ENCODE results near the gene RALA.
"Not testable (repeated sequence)": the region's sequence is repeated elsewhere in the genome, so short reads cannot be mapped to it uniquely, and the experiment has no call there.

Gene RALA

DNA sequence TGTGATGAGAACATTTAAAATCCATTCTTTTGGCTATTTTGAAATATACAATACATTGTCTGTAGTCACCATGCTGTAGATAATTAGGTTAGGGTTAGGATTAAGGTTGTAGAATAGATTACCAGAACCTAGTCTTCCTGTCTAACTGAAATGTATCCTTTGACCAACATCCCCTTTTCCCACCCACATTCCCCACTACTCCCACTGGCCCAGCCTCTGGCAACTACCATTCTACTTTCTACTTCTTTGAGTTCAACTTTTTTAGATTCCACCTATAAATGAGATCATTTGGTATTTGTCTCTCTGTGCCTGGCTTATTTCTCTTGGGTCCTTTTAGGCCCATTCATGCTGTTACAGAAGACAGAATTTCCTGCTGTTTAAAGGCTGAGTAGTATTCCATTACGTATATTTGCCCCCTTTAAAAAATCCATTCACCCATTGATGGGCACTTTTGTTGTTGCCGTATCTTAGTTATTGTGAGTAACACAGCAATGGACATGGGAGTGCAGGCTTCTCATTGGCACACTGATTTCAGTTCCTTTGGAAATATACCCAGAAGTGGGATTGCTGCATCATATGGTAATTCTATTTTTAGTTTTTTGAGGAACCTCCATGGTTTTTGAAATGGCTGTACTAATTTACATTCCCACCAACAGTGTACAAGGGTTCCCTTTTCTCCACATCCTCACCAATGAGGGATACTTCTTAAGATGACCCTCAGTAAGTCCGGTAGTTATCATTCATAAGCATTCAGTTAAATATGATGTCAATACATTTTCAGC lies 104.0 kb downstream of the RALA start:
- DNase-seq (ENCODE audit: low read depth in 2 of 2) = no peak

- DNase-seq (ENCODE audit: low read depth in 2 of 2) = peak; percentile 98 to 99
Measured at GRCh38 chr7:39732837-39733804, 109.7 kb downstream of the RALA start.

GRCh38 chr7:39733881-39734632 lies 110.7 kb downstream of the RALA start:
- DNase-seq (ENCODE audit: low read depth in 2 of 2) = no peak

- no peak for DNase-seq (ENCODE audit: low read depth in 2 of 2)
Measured at GRCh38 chr7:39734633-39735004, 111.2 kb downstream of the RALA start.

DNA sequence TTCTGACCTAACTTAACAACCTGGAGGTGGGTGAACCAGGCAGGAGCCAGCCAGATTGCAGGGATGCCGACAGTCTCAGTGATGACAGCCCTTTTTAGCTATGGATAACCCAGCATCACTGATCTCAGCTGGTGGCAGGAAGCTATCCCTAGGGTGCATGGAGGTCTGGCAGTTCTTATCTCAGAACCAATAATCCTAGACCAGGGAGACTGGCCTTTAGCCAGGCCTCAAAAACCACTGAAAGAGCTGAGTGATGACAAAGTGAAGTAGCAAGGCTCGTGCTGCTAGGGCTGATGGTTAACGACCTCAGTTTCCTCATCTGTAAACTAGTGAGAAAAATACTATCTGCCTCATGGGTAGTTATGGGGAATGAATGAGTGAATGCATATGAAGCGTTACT lies 112.5 kb downstream of the RALA start:
- DNase-seq (ENCODE audit: low read depth in 2 of 2) = peak in 1 of 2 donors; percentile 24

DNA sequence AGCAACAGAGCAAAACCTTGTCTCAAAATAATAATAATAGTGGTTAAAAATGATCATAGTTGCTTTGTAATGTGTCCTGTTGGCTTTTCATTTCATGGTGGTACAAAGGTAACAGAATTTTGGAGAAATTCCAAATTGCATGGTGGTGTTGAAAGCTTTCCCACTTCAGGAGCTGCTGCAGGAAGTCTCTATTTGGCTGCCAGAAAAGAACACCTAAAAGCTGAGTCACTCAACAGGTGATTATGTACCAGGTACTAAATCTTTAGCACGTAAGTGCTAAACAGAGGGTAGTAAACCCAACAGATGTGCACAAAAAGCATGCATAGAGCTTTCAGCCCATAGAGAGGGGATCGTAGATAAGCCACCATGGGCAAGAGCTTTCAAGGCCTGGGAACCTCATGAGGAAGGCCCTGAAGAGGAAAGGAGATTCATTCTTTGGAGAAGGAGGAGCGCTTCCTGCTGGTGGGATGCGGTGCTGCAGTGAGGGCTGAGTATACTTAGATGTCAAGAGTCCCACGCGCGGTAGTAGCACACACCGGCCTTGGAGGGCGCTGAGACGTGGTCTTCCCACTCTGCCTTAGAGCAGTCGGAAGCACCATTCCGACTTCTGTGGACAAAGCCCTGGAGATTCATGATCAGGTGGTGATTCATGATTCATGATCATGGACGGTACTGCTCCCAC lies 118.7 kb downstream of the RALA start:
- DNase-seq (ENCODE audit: low read depth in 2 of 2) = peak in 1 of 2 donors; percentile 21

GRCh38 chr7:39744620-39745019 lies 121.2 kb downstream of the RALA start:
- no peak for DNase-seq (ENCODE audit: low read depth in 2 of 2)

DNA sequence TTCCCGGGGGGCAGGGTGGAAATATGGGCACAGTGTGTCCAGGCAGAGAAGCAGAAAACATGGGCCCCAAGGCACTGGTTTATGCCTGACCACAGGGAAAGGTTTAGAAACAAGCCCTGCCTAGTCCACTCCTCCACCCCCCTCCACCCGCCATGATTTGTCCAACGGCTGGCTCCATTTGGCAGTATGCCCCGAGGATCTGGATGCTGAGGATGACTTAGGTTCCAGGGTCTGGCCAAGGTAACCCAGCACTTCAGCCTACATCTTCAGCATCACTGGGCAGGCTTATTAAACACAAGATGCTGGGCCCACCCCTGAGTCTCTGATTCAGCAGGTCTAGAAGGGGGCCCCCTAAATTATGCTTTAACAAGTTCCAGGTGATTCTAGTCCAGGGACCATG lies 121.9 kb downstream of the RALA start:
- DNase-seq (ENCODE audit: low read depth in 2 of 2) = no peak

- DNase-seq (ENCODE audit: low read depth in 2 of 2) = peak in 1 of 2 donors; percentile 26
Measured at GRCh38 chr7:39746103-39746819, 122.9 kb downstream of the RALA start.

DNA sequence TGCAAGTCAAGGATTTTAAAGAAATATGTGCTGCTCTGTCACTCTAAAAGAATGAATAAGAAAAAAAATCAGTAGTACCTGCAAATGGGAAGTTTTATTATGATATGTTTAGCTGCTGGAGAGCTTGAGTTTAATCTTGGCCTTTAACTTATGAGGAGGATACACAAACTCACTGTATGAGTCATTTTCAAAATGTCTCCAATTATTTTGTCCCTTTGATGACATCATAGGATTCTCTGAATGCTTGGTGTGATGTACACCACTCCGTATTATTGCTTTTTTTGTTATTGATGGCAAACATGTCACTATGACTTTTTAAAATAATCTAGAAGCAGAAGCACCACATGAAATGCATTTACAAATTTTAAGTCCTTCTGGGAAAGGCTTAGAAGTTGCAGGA lies 125.8 kb downstream of the RALA start:
- DNase-seq (ENCODE audit: low read depth in 2 of 2) = no peak

GRCh38 chr7:39749717-39750116 lies 126.3 kb downstream of the RALA start:
- DNase-seq (ENCODE audit: low read depth in 2 of 2) = no peak

DNA sequence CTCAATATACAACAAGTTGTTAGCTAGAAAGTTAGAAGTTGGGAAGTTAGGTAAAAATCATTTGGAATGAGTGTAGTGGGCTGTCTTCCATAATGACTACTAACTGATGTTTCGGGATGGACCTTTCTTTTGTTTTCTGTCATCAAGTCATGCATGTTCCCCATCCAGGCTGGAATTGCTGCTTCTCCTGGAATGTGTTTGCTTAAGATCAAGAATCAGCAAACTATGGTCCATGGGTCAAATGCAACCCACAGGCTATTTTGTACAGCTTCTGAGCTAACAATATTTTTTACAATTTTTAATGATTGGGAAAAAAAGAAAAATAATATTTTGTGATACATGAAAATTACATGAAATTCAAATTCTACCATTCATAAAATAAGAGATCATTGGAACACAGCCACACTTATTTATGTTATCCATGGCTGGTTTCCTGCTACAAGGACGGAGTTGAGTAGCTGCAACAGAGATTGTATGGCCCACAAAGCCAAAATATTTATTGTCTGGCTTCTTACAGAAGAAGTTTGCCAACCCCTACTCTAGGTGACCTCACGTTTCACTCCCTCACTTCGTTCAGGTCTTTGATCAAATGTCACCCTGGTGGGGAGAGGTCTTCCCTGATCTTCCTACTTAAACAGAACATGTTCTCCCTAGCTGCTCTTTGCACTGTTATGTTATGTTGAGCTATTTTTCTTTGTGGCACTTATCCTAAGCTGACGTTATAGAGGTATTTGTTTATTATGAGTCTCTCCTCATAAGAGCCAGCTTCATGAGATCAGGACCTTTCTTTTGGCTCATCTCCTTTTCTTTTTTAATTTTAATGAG lies 127.1 kb downstream of the RALA start:
- DNase-seq (ENCODE audit: low read depth in 2 of 2) = no peak

DNA sequence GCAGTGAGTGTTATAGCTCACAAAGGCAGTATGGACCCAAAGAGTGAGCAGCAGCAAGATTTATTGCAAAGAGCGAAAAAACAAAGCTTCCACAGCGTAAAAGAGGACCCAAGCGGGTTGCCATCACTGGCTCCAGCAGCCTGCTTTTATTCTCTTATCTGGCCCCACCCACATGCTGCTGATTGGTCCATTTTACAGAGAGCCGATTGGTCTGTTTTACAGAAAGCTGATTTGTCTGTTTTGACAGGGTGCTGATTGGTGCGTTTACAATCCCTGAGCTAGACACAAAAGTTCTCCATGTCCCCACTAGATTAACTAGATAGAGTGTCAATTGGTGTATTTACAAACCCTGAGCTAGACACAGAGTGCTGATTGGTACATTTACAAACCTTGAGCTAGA lies 129.9 kb downstream of the RALA start:
- not testable (repeated sequence) for DNase-seq (ENCODE audit: low read depth in 2 of 2)

DNA sequence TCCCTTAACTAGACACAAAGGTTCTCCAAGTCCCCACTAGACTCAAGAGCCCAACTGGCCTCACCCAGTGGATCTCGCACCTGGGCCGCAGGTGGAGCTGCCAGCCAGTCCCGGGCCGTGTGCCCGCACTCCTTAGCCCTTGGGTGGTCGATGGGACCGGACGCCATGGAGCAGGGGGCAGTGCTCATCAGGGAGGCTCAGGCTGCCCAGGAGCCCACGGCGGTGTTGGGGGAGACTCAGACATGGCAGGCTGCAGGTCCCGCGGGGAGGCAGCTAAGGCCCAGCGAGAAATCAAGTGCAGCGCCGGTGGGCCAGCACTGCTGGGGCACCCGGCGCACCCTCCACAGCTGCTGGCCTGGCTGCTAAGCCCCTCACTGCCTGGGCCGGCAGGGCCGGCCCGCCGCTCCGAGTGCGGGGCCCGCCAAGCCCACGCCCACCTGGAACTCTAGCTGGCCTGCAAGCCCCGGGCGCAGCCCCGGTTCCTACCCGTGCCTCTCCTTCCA lies 130.5 kb downstream of the RALA start:
- no peak for DNase-seq (ENCODE audit: low read depth in 2 of 2)

DNA sequence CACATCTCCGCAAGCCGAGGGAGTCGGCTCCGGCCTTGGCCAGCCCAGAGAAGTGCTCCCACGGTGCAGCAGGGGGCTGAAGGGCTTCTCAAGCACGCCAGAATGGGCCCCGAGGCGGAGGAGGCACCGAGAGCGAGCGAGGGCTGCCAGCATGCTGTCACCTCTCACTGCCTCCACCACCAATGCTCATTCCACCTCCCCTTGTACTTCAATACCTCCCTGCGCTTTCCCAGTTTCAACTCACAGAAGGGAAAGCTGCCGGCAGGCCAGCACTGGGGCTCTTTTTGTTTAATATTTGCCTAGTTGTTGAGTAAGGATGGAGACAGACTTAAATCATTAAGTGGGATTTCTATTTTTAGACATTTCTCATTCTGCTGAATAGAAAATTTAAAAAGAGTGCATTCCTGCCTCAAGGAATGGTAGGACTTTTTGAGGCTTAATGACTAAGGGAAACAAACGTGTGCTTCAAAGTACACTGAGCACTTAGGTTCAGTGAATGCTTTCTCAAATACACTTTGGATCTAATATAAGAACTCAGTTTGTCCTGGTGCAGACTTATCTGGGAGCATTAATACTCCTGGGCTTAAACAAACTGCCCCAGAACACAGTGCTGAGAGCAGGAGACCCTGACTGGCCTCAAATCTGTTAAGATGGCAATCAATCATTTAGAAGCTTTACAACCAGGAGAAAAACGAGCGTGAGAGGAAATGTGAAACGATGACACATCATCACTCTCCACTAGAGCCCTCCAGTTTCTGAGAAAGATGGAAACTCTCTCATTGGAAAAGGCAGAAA lies 131.2 kb downstream of the RALA start:
- no peak for DNase-seq (ENCODE audit: low read depth in 2 of 2)

DNA sequence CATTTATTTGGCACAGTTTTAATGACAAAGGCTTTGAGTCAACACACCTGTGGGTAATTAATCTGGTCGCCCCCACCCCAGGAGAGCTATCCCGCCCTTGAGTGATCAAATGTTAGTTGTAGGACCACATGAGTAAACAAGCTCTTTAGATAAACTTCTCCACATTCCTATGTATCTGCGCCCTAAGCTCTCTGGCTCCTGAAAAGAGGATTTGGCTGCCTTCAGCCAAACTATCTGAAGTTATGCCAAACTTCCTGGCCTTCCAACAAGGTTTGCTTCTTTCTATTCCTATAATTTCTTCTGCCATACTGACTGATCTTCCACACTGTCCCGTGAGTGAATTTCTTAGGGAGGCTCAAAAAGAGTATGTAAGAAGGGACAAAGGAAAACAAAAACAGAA lies 134.2 kb downstream of the RALA start:
- no peak for DNase-seq (ENCODE audit: low read depth in 2 of 2)

All from stimulated activated CD8-positive, alpha-beta memory T cell treated with anti-CD3 and anti-CD28 coated beads, Interleukin-15, amount 100 ng/mL, for 48 hours (primary cell).